Body of pancreas (tissue), 4 donors: ENCODE results near the gene RTL5. TPM values are rescaled to one million over a fixed set of nuclear protein-coding genes. Genes with fewer than 3 reads are reported as not detected.
A peak's percentile ranks its signal among the peaks of the same experiment; 100 is the strongest.

Source experiments
- ATAC-seq: fragments of 150-250 bp; one replicate; pipeline ENCODE4 v1.9.1; 2016
- DNase-seq, 4 donors: peaks; one replicate each; pipeline ENCODE4 v3.0.0-alpha.2; 2019
- H3K27ac ChIP-seq, 4 donors: fragments of 200-600 bp; sonication (generic); 1 replicate in 3 of 4; 2 replicates in 1 of 4; pipeline versions ENCODE4 v1.5.1 to v1.6.1; 2016 to 2019; ENCODE audit warnings: mild to moderate bottlenecking in 1 of 4, mixed read lengths in 1 of 4, moderate library complexity in 1 of 4
- H3K27me3 ChIP-seq, 2 donors: fragments of 200-600 bp; sonication (generic); one replicate each; pipeline ENCODE4 v1.6.0; 2016; ENCODE audit warnings: mild to moderate bottlenecking in 1 of 2
- H3K36me3 ChIP-seq, 2 donors: fragments of 200-600 bp; sonication (generic); replicated peaks in 1 of 2; 2 replicates each; pipeline ENCODE4 v1.5.1; 2016; ENCODE audit warnings: low read depth in 2 of 2; ENCODE audit not compliant: insufficient read depth in 1 of 2
- H3K4me1 ChIP-seq: fragments of 200-600 bp; sonication (generic); one replicate; pipeline ENCODE4 v1.6.0; 2016
- H3K4me3 ChIP-seq, 2 donors: fragments of 200-600 bp; sonication (generic); 1 replicate in 1 of 2; 2 replicates in 1 of 2; pipeline ENCODE4 v1.5.1; 2016 to 2019
- H3K9me3 ChIP-seq, 3 donors: fragments of 200-600 bp; sonication (generic); 1 replicate in 2 of 3; 2 replicates in 1 of 3; pipeline ENCODE4 v1.5.1; 2016
- POLR2A ChIP-seq, 3 donors: fragments of 450-650 bp; IDR thresholded peaks; one replicate each; pipeline ENCODE4 v1.6.1; 2016; ENCODE audit warnings: antibody characterized with exemption in 3 of 3, mild to moderate bottlenecking in 2 of 3
- WGBS, 2 donors: methylation state at CpG; one replicate each; pipeline ENCODE4 v1.1.5; 2017; 5-methylcytosine and 5-hydroxymethylcytosine counted together
- intact Hi-C: fragments of 100-400 bp; cut with DNase I; formaldehyde crosslinking; loops from one replicate; pipeline ENCODE4 v1.15.1; 2023
- total RNA-seq, 2 donors: library from RNA; depleted of rRNA; stranded (reverse); fragments of >200 nt; gene quantifications; one replicate each; pipeline ENCODE4 v1.1.0, GENCODE V29; 2016
- TF ChIP-seq, protein P1 (sequence below), 7 experiments: fragments of 450-650 bp in 4 of 7; fragments of 200-600 bp in 3 of 7; sonication (generic) in 3 of 7; IDR thresholded peaks; one replicate each; pipeline ENCODE4 v1.5.1; 2016 to 2019; ENCODE audit warnings: antibody characterized with exemption in 7 of 7

The RTL5 gene
- total RNA-seq, 2 donors from 2014 or later = 1.6 to 2.3 TPM

- 40% methylated on average over 9 of the region's 30 CpGs; no CpG with 5 or more reads in 1 of the 2 donors for WGBS, 2 donors
- DNase-seq = no peak
Observed at GRCh38 chrX:72130762-72131250, 909 bp downstream of the RTL5 start.

GRCh38 chrX:72130156-72130761, 1.5 kb downstream of the RTL5 start:
- ATAC-seq (no peak), DNase-seq (no peak)
- no peaks in the 10 kb centered on the region for H3K36me3 ChIP-seq
- H3K4me1 ChIP-seq = no peaks in the 10 kb centered on the region
- intact Hi-C loops = no loop called here
- no peak for TF ChIP-seq POLR2A (IDR thresholded peaks at IDR 0.05)
- TF ChIP-seq, protein P1, sequence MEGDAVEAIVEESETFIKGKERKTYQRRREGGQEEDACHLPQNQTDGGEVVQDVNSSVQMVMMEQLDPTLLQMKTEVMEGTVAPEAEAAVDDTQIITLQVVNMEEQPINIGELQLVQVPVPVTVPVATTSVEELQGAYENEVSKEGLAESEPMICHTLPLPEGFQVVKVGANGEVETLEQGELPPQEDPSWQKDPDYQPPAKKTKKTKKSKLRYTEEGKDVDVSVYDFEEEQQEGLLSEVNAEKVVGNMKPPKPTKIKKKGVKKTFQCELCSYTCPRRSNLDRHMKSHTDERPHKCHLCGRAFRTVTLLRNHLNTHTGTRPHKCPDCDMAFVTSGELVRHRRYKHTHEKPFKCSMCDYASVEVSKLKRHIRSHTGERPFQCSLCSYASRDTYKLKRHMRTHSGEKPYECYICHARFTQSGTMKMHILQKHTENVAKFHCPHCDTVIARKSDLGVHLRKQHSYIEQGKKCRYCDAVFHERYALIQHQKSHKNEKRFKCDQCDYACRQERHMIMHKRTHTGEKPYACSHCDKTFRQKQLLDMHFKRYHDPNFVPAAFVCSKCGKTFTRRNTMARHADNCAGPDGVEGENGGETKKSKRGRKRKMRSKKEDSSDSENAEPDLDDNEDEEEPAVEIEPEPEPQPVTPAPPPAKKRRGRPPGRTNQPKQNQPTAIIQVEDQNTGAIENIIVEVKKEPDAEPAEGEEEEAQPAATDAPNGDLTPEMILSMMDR (IDR thresholded peaks at IDR 0.05) = no peak
- H3K9me3 ChIP-seq = no peaks in the 10 kb centered on the region
- H3K27ac ChIP-seq = no peak overlapping the region
- WGBS, 2 donors = 86 to 90% methylated on average over 9 to 10 of the region's 12 CpGs
- no peak overlapping the region for H3K4me3 ChIP-seq
- H3K27me3 ChIP-seq = no peaks in the 10 kb centered on the region

More at GRCh38 chrX:72130762-72131250, 909 bp downstream of the RTL5 start:
- ATAC-seq = no peak
- Histone ChIP-seq H3K36me3 (no peaks in the 10 kb centered on the region), H3K27ac (no peak overlapping the region), H3K27me3 (no peaks in the 10 kb centered on the region), H3K4me1 (no peaks in the 10 kb centered on the region), H3K9me3 (no peaks in the 10 kb centered on the region), H3K4me3 (no peak overlapping the region)
- TF ChIP-seq, protein P1 (IDR thresholded peaks at IDR 0.05) = no peak
- no peak for TF ChIP-seq POLR2A (IDR thresholded peaks at IDR 0.05)
- intact Hi-C loops = no loop called here

DNA sequence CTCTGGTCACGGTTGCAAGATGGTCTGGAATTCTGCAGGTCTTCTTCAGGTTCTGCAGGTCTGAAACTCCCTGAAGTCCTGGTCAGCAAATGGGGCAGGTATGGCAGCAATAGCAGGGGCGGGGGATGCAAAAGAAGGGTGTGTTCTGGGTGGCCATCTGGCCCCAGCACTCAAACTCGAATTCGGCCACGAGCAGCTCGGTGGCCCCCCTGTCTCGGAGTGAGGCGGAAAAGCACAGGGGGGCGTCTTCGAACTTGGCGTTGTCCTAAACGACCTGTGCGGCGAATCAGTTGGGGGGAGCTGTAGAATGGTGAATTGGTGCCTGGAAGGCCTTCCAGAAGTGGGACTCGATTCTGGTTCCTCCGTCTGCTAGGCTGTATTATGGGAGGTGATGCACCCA, 2.1 kb downstream of the RTL5 start:
- WGBS, 2 donors = 91 to 93% methylated on average over 14 of the region's 16 CpGs
- intact Hi-C loops = no loop called here
- no peak overlapping the region for H3K27ac ChIP-seq
- H3K4me3 ChIP-seq = no peak overlapping the region
- H3K27me3 ChIP-seq = no peaks in the 10 kb centered on the region
- ATAC-seq (no peak), DNase-seq (no peak)
- TF ChIP-seq, protein P1 (IDR thresholded peaks at IDR 0.05) = no peak
- TF ChIP-seq POLR2A (IDR thresholded peaks at IDR 0.05) = no peak
- H3K9me3 ChIP-seq = no peaks in the 10 kb centered on the region
- H3K36me3 ChIP-seq = no peaks in the 10 kb centered on the region
- no peaks in the 10 kb centered on the region for H3K4me1 ChIP-seq

- whole genome bisulfite sequencing, 2 donors = 43 to 60% methylated on average over 3 of the region's 6 CpGs
- no peaks in the 10 kb centered on the region for H3K9me3 ChIP-seq
- ATAC-seq = no peak
- H3K4me3 ChIP-seq = no peak overlapping the region
- no peaks in the 10 kb centered on the region for H3K4me1 ChIP-seq
- TF ChIP-seq, protein P1 (IDR thresholded peaks at IDR 0.05) = peak in 4 of 7 experiments; percentile 11 to 27 (median 25)
- no peak for TF ChIP-seq POLR2A (IDR thresholded peaks at IDR 0.05)
- H3K36me3 ChIP-seq = no peaks in the 10 kb centered on the region
- no peaks in the 10 kb centered on the region for H3K27me3 ChIP-seq
- DNase-seq = no peak
- intact Hi-C loops = no loop called here
- no peak overlapping the region for H3K27ac ChIP-seq
Observed at GRCh38 chrX:72128881-72129280, 2.8 kb downstream of the RTL5 start.
